Loucy (cell line): ENCODE data around the gene SYT8.

Experiments
- H2AFZ ChIP-seq: fragments of 200-600 bp; sonication (generic); 2 replicates; pipeline ENCODE4 v1.6.0; 2016; ENCODE audit warnings: antibody characterized with exemption, mild to moderate bottlenecking, low read length, moderate library complexity
- H3F3A ChIP-seq: fragments of 200-600 bp; 2 replicates; pipeline ENCODE4 v1.6.0; 2016; ENCODE audit warnings: antibody characterized with exemption, low read depth, mild to moderate bottlenecking
- H3K27me3 ChIP-seq: fragments of 200-600 bp; sonication (generic); 2 replicates; pipeline ENCODE4 v1.6.1; 2014; ENCODE audit warnings: low read length, mild to moderate bottlenecking; ENCODE audit not compliant: insufficient read depth, poor library complexity, severe bottlenecking
- H3K36me3 ChIP-seq: fragments of 200-600 bp; sonication (generic); 2 replicates; pipeline ENCODE4 v1.6.1; 2016; ENCODE audit warnings: low read length; ENCODE audit not compliant: insufficient read depth
- H3K4me1 ChIP-seq: fragments of 200-600 bp; sonication (generic); 2 replicates; pipeline ENCODE4 v1.5.1; 2014; ENCODE audit warnings: low read length, mild to moderate bottlenecking; ENCODE audit not compliant: insufficient read depth, poor library complexity, severe bottlenecking
- H3K4me2 ChIP-seq: fragments of 200-600 bp; sonication (generic); 2 replicates; pipeline ENCODE4 v1.6.0; 2014; ENCODE audit warnings: antibody characterized with exemption, low read length, low read depth, mild to moderate bottlenecking; ENCODE audit not compliant: poor library complexity, severe bottlenecking
- H3K4me3 ChIP-seq: fragments of 200-600 bp; sonication (generic); 2 replicates; pipeline ENCODE4 v1.5.1; 2014; ENCODE audit warnings: low read length, mild to moderate bottlenecking, mixed read lengths; ENCODE audit not compliant: poor library complexity, severe bottlenecking
- H3K79me2 ChIP-seq: fragments of 200-600 bp; sonication (generic); 2 replicates; pipeline ENCODE4 v1.6.1; 2014; ENCODE audit warnings: low read length; ENCODE audit not compliant: insufficient read depth
- H3K9ac ChIP-seq: fragments of 200-600 bp; sonication (generic); 2 replicates; pipeline ENCODE4 v1.6.0; 2014; ENCODE audit warnings: mild to moderate bottlenecking, low read depth, low read length, moderate library complexity; ENCODE audit not compliant: poor library complexity, severe bottlenecking
- H3K9me2 ChIP-seq: fragments of 200-600 bp; sonication (generic); replicated peaks from 2 replicates; pipeline ENCODE4 v1.6.1; 2016; ENCODE audit warnings: low read depth, low read length, mixed read lengths
- H3K9me3 ChIP-seq: fragments of 200-600 bp; sonication (generic); 2 replicates; pipeline ENCODE4 v1.6.1; 2014; ENCODE audit warnings: mild to moderate bottlenecking, antibody characterized with exemption, low read length, low read depth; ENCODE audit not compliant: insufficient read depth
- H4K20me1 ChIP-seq: fragments of 200-600 bp; sonication (generic); 2 replicates; pipeline ENCODE4 v1.6.0; 2014; ENCODE audit warnings: antibody characterized with exemption, low read length, mild to moderate bottlenecking; ENCODE audit not compliant: insufficient read depth, poor library complexity, severe bottlenecking
- CTCF ChIP-seq: fragments of 200-600 bp; sonication (generic); conservative IDR thresholded peaks from 2 replicates; pipeline ENCODE4 v1.5.1; 2014; ENCODE audit warnings: mild to moderate bottlenecking, antibody characterized with exemption, low read length
- EZH2phosphoT487 ChIP-seq: fragments of 200-600 bp; IDR thresholded peaks from 2 replicates; pipeline ENCODE4 v1.6.1; 2018; ENCODE audit warnings: antibody characterized with exemption, mild to moderate bottlenecking, moderate library complexity, borderline replicate concordance

SYT8 gene

GRCh38 chr11:1864831-1865665 lies 30.3 kb downstream of the SYT8 start:
- Histone ChIP-seq H3F3A (no peaks in the 10 kb centered on the region), H3K4me1 (no peaks in the 10 kb centered on the region), H3K4me3 (no peak overlapping the region), H3K36me3 (no peaks in the 10 kb centered on the region), H2AFZ (no peak overlapping the region), H3K9me3 (no peaks in the 10 kb centered on the region), H3K79me2 (peaks cover 28% of the 10 kb centered on the region; the same call in 1 of the 2 replicates), H3K27me3 (no peaks in the 10 kb centered on the region), H3K4me2 (no peak overlapping the region), H3K9me2 (no peaks in the 10 kb centered on the region), H3K9ac (no peak overlapping the region), H4K20me1 (peaks cover 4% of the 10 kb centered on the region)
- TF ChIP-seq EZH2phosphoT487 (no peak), CTCF (no peak)

GRCh38 chr11:1866226-1866625 lies 31.4 kb downstream of the SYT8 start:
- Histone ChIP-seq H3K79me2 (peaks cover 27% of the 10 kb centered on the region; the same call in 1 of the 2 replicates), H3F3A (no peaks in the 10 kb centered on the region), H3K27me3 (no peaks in the 10 kb centered on the region), H3K9me3 (no peaks in the 10 kb centered on the region), H3K9ac (no peak overlapping the region), H2AFZ (no peak overlapping the region), H3K4me3 (no peak overlapping the region), H4K20me1 (peaks cover 2% of the 10 kb centered on the region), H3K4me1 (no peaks in the 10 kb centered on the region), H3K4me2 (no peak overlapping the region), H3K9me2 (no peaks in the 10 kb centered on the region), H3K36me3 (no peaks in the 10 kb centered on the region)
- TF ChIP-seq CTCF (no peak), EZH2phosphoT487 (no peak)

GRCh38 chr11:1866776-1867175 lies 32.0 kb downstream of the SYT8 start:
- Histone ChIP-seq H3K36me3 (no peaks in the 10 kb centered on the region), H3K9me2 (no peaks in the 10 kb centered on the region), H3F3A (no peaks in the 10 kb centered on the region), H4K20me1 (no peaks in the 10 kb centered on the region), H2AFZ (no peak overlapping the region), H3K27me3 (no peaks in the 10 kb centered on the region), H3K9ac (no peak overlapping the region), H3K79me2 (peaks cover 21% of the 10 kb centered on the region; the same call in 1 of the 2 replicates), H3K4me2 (no peak overlapping the region), H3K4me3 (no peak overlapping the region), H3K4me1 (no peaks in the 10 kb centered on the region), H3K9me3 (no peaks in the 10 kb centered on the region)
- TF ChIP-seq EZH2phosphoT487 = no peak
- no peak for TF ChIP-seq CTCF
